Ishikawa (cell line): ENCODE data around the gene SHOX.

Source experiments
- CEBPB ChIP-seq: IDR thresholded peaks from 2 replicates; pipeline ENCODE4 v1.6.1; 2012
- CREB1 ChIP-seq: IDR thresholded peaks from 2 replicates; pipeline ENCODE4 v1.6.1; 2012; ENCODE audit warnings: low read depth
- EGR1 ChIP-seq: IDR thresholded peaks from 2 replicates; pipeline ENCODE4 v1.6.1; 2012
- EP300 ChIP-seq: IDR thresholded peaks from 2 replicates; pipeline ENCODE4 v1.6.1; 2012; ENCODE audit warnings: borderline replicate concordance
- FOXM1 ChIP-seq: IDR thresholded peaks from 2 replicates; pipeline ENCODE4 v1.6.1; 2012; ENCODE audit warnings: low read depth, borderline replicate concordance
- MAX ChIP-seq: IDR thresholded peaks from 2 replicates; pipeline ENCODE4 v1.6.1; 2012
- NFIC ChIP-seq: IDR thresholded peaks from 2 replicates; pipeline ENCODE4 v1.6.1; 2012
- RAD21 ChIP-seq: IDR thresholded peaks from 2 replicates; pipeline ENCODE4 v1.6.1; 2012; ENCODE audit warnings: low read depth
- TAF1 ChIP-seq: IDR thresholded peaks from 2 replicates; pipeline ENCODE4 v1.6.1; 2012; ENCODE audit warnings: low read depth, mild to moderate bottlenecking
- TCF12 ChIP-seq: IDR thresholded peaks from 2 replicates; pipeline ENCODE4 v1.6.1; 2012; ENCODE audit warnings: low read depth
- TEAD4 ChIP-seq: IDR thresholded peaks from 2 replicates; pipeline ENCODE4 v1.6.1; 2012
- YY1 ChIP-seq: IDR thresholded peaks from 2 replicates; pipeline ENCODE4 v1.6.1; 2012; ENCODE audit warnings: low read depth
- ZBTB7A ChIP-seq: IDR thresholded peaks from 2 replicates; pipeline ENCODE4 v1.6.1; 2012; ENCODE audit warnings: low read depth
- TF ChIP-seq, protein P1 (sequence below): IDR thresholded peaks from 2 replicates; pipeline ENCODE4 v1.6.1; 2012
- TF ChIP-seq, protein P2 (sequence below): IDR thresholded peaks from 2 replicates; pipeline ENCODE4 v1.6.1; 2012; ENCODE audit warnings: low read depth, mild to moderate bottlenecking

The SHOX gene

GRCh38 chrX:619812-620531 lies 10.6 kb upstream of the SHOX start:
- TF ChIP-seq RAD21 = no peak

DNA sequence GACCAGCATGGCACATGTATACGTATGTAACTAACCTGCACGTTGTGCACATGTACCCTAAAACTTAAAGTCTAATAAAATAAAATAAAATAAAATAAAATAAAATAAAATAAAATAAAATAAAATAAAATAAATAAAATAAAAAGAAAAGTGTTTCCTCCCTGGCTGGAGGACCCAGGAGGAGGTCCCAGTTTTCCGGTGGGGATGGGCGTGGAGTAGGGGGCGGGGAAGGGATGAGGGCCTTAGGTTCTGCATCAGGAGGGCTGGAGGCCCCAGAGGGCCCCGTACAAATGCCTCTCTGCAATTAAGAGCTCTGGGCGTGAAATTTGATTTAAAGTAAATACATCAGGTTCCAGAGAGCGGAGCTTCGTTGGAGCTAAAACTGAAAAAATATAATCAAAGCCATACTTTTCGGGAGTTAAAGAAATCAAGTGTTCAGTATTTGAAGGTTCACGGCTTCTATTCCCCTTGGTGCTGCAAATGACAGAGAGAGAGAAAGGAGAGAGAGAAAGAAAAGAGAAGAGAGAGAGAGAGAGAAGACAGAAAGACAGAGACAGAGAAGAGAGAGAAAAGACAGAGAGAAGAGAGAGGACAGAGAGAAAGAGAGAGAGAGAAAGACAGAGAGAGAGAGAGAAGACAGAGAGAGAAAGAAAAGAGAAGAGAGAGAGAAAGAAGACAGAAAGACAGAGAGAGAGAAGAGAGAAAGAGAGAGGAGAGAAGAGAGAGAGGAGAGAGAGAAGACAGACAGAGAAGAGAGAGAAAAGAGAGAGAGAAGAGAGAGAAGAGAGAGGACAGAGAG lies 8.7 kb upstream of the SHOX start:
- no peak for TF ChIP-seq TAF1
- no peak for TF ChIP-seq YY1
- no peak for TF ChIP-seq NFIC
- TF ChIP-seq, protein P1, sequence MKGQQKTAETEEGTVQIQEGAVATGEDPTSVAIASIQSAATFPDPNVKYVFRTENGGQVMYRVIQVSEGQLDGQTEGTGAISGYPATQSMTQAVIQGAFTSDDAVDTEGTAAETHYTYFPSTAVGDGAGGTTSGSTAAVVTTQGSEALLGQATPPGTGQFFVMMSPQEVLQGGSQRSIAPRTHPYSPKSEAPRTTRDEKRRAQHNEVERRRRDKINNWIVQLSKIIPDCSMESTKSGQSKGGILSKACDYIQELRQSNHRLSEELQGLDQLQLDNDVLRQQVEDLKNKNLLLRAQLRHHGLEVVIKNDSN = no peak
- TF ChIP-seq MAX = no peak

DNA sequence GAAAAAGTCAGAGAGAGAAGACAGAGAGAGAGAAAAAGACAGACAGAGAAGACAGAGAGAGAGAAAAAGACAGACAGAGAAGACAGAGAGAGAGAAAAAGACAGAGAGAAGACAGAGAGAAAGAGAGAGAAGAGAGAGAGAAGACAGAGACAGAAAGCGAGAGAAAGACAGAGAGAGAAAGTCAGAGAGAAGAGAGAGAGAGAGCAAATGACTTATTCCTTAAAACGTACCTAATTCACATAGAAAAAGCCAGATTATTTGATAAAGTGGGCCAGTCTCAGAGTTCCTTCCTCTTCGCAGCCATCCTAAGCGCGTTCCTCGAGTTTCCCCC lies 7.4 kb upstream of the SHOX start:
- TF ChIP-seq ZBTB7A (no peak), NFIC (no peak), TEAD4 (no peak), YY1 (no peak)
- TF ChIP-seq, protein P1 = no peak

GRCh38 chrX:623599-624315 lies 6.8 kb upstream of the SHOX start:
- TF ChIP-seq TAF1 (no peak), TCF12 (no peak), ZBTB7A (no peak), FOXM1 (no peak), TEAD4 (no peak), YY1 (no peak)

GRCh38 chrX:625137-625691 lies 5.4 kb upstream of the SHOX start:
- TF ChIP-seq, protein P2, sequence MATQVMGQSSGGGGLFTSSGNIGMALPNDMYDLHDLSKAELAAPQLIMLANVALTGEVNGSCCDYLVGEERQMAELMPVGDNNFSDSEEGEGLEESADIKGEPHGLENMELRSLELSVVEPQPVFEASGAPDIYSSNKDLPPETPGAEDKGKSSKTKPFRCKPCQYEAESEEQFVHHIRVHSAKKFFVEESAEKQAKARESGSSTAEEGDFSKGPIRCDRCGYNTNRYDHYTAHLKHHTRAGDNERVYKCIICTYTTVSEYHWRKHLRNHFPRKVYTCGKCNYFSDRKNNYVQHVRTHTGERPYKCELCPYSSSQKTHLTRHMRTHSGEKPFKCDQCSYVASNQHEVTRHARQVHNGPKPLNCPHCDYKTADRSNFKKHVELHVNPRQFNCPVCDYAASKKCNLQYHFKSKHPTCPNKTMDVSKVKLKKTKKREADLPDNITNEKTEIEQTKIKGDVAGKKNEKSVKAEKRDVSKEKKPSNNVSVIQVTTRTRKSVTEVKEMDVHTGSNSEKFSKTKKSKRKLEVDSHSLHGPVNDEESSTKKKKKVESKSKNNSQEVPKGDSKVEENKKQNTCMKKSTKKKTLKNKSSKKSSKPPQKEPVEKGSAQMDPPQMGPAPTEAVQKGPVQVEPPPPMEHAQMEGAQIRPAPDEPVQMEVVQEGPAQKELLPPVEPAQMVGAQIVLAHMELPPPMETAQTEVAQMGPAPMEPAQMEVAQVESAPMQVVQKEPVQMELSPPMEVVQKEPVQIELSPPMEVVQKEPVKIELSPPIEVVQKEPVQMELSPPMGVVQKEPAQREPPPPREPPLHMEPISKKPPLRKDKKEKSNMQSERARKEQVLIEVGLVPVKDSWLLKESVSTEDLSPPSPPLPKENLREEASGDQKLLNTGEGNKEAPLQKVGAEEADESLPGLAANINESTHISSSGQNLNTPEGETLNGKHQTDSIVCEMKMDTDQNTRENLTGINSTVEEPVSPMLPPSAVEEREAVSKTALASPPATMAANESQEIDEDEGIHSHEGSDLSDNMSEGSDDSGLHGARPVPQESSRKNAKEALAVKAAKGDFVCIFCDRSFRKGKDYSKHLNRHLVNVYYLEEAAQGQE = no peak
- TF ChIP-seq YY1 (no peak), TCF12 (no peak), NFIC (no peak), CREB1 (no peak), EGR1 (no peak), MAX (no peak), CEBPB (no peak), ZBTB7A (no peak), TEAD4 (no peak), RAD21 (no peak), TAF1 (no peak), EP300 (no peak), FOXM1 (no peak)
- TF ChIP-seq, protein P1 = no peak

GRCh38 chrX:626745-627509 lies 3.7 kb upstream of the SHOX start:
- TF ChIP-seq NFIC (no peak), TAF1 (no peak), CEBPB (no peak), RAD21 (no peak), CREB1 (no peak), MAX (no peak), EP300 (no peak), EGR1 (no peak), FOXM1 (no peak), ZBTB7A (no peak), TEAD4 (no peak), TCF12 (no peak), YY1 (no peak)
- TF ChIP-seq, protein P2 = no peak
- TF ChIP-seq, protein P1 = no peak
